Measurements from ENCODE around the gene CBX3. TPM values are rescaled to one million over a fixed set of nuclear protein-coding genes. Genes with fewer than 3 reads are reported as not detected.

The CBX3 gene
- total and polyA plus RNA-seq, 2 of the 13 experiments (the other 11 are each of a cell fraction or from before 2014, with no cell fraction given): 53.9 to 249 TPM

- no peak for TF ChIP-seq CREB3 (CRISPR knock-in tag; IDR thresholded peaks at IDR 0.05)
- no peak for TF ChIP-seq ZNF460 (CRISPR knock-in tag; IDR thresholded peaks at IDR 0.05; ENCODE audit: borderline replicate concordance)
- TF ChIP-seq AFF4 (CRISPR knock-in tag; IDR thresholded peaks at IDR 0.05): peak; percentile 33; the same call in 1 of the 2 replicates
- 0 out of 2 replicates have a peak, but pooled peaks have one; percentile 7 for TF ChIP-seq HOXA9 (CRISPR knock-in tag; IDR thresholded peaks at IDR 0.05; ENCODE audit: borderline replicate concordance)
- TF ChIP-seq MXI1 (IDR thresholded peaks at IDR 0.05; ENCODE audit: borderline replicate concordance, low read depth, low read length): 0 out of 3 replicates have a peak, but pooled peaks have one; percentile 36
- TF ChIP-seq CBX2 (IDR thresholded peaks at IDR 0.05; ENCODE audit: low read depth, low read length): no peak
- TF ChIP-seq CBX2 (CRISPR knock-in tag; IDR thresholded peaks at IDR 0.05; ENCODE audit: low read depth): no peak
- peak; percentile 94 for TF ChIP-seq ZNF281 (CRISPR knock-in tag; IDR thresholded peaks at IDR 0.05; ENCODE audit: borderline replicate concordance)
- no peak for TF ChIP-seq REPIN1 (CRISPR knock-in tag; IDR thresholded peaks at IDR 0.05; ENCODE audit: borderline replicate concordance, low read depth)
- TF ChIP-seq RBAK (CRISPR knock-in tag; IDR thresholded peaks at IDR 0.05): no peak
- no peak for TF ChIP-seq ZNF362 (CRISPR knock-in tag; IDR thresholded peaks at IDR 0.05; ENCODE audit: borderline replicate concordance)
- TF ChIP-seq ZNF891 (CRISPR knock-in tag; IDR thresholded peaks at IDR 0.05): no peak
- no peak for TF ChIP-seq DZIP1 (CRISPR knock-in tag; IDR thresholded peaks at IDR 0.05)
- peak; percentile 22; the same call in 1 of the 2 replicates for TF ChIP-seq ZFP82 (CRISPR knock-in tag; IDR thresholded peaks at IDR 0.05; ENCODE audit: borderline replicate concordance)
- no peak for TF ChIP-seq TBX3 (IDR thresholded peaks at IDR 0.05; ENCODE audit: borderline replicate concordance)
- no peak for TF ChIP-seq ZBTB14 (CRISPR knock-in tag; IDR thresholded peaks at IDR 0.05)
Observed at GRCh38 chr7:26200038-26200443, 1.5 kb upstream of the CBX3 start (continued).

Measured in HepG2 (cell line).